Sigmoid colon (tissue), 3 donors: ENCODE measurements around the gene ZNF280A.

Source experiments
- CTCF ChIP-seq, 4 experiments: fragments of 450-650 bp in 3 of 4; fragments of 200-600 bp in 1 of 4; IDR thresholded peaks; one replicate each; pipeline ENCODE4 v1.5.1; 2016 to 2019; ENCODE audit warnings: antibody characterized with exemption in 4 of 4, mild to moderate bottlenecking in 3 of 4, moderate library complexity in 2 of 4
- POLR2A ChIP-seq, 2 donors: fragments of 450-650 bp; IDR thresholded peaks; one replicate each; pipeline ENCODE4 v1.6.1; 2016; ENCODE audit warnings: antibody characterized with exemption in 2 of 2, mild to moderate bottlenecking in 2 of 2, moderate library complexity in 2 of 2

GRCh38 chr22:22474733-22475132, 45.3 kb downstream of the ZNF280A start:
- no peak for TF ChIP-seq CTCF (IDR thresholded peaks at IDR 0.05)
- no peak for TF ChIP-seq POLR2A (IDR thresholded peaks at IDR 0.05)
